ENCODE results near the gene CTRB1. TPM values are rescaled to one million over a fixed set of nuclear protein-coding genes. Genes with fewer than 3 reads are reported as not detected.
A peak's percentile ranks its signal among the peaks of the same experiment; 100 is the strongest.

Gene CTRB1
- total and polyA plus RNA-seq, 2 donors (not counting 3 experiments of a cell fraction or from before 2014, with no cell fraction given): not detected

DNA sequence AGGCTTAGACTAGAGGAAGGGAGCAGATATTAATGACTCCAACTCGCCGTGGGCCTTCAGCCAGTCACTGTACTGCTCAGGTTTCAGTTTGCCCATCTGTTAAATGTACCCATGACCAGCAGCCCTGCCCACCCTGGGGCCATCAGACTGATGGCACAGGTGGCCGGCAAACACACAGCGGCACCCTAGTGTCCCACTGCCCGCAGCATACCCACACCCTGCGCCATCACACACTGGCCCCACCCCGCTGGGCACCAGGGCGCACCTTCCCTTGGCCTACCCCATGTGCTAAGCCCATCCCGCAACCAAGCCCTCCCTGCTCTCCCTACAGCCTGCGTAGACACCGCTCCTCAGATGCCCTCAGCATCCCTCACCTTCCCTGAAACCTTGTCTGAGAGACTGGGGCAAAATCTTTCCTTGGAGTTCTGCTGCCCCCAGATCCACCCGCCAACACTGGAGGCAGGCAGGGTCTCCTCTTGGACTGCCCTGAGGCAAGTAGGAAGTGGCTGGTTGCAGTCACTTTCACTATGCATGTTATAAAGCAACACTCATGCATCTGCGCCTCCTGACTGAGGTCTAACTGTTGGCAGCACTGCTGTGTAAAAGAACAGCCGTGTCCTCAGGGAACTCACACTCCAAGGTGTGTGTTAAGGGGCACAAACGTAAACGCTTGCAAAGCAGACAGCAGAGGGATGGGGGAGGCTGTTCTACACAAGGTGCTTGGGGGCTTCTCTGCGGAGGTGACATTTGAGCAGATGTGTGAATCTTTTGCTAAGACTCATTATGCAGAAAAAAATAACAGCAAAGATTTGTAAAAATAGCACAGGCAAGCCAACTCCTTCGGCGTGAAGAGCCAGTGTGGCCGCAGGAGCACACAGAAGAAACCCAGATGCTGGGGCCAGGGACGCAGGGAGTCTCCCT is 39.4 kb downstream of the CTRB1 start:
- H3K9me3 ChIP-seq (replicated peaks; ENCODE audit: control insufficient read depth, insufficient read depth, low read length): no peaks in the 10 kb centered on the region
- H3K9me1 ChIP-seq (replicated peaks; ENCODE audit: control insufficient read depth, extremely low read depth, insufficient read depth, low read length): no peaks in the 10 kb centered on the region
- no peak overlapping the region for H3K4me2 ChIP-seq (ENCODE audit: insufficient read depth, low read length)
- DNase-seq (ENCODE audit: low read depth, low spot score) (no peak), FAIRE-seq (no peak)
- peaks cover 80% of the 10 kb centered on the region for H3K4me1 ChIP-seq (ENCODE audit: control insufficient read depth, extremely low read depth, insufficient read depth, low read length)
- ChIA-PET CTCF (interaction anchor here (1.3 to 1.6 kb wide), 2 partner anchors 24 to 127 kb away, joined by 6 read pairs; no protein-coding TSS in a partner anchor), POLR2A (no interaction called here)
- H2AFZ ChIP-seq (ENCODE audit: low read depth, low read length): no peak overlapping the region
- TF ChIP-seq JUN (IDR thresholded peaks at IDR 0.05; ENCODE audit: borderline replicate concordance, insufficient read depth, insufficient read length, low read depth): no peak
- peak; percentile 17 for TF ChIP-seq POLR2AphosphoS5 (IDR thresholded peaks at IDR 0.05; ENCODE audit: insufficient read depth, low read depth, low read length)
- BruUV-seq (replicated peaks): no TSS peak
- no peak overlapping the region for H3K4me3 ChIP-seq (replicated peaks in 1 of 3; ENCODE audit: insufficient read depth in 1 of 3, low read depth in 1 of 3, low read length in 3 of 3)
- dilution Hi-C loops (cut with MboI; ENCODE audit: extremely low pct_ligation_motif_present, low sequenced_read_pairs): no loop called here
- peaks cover 2 to 3% of the 10 kb centered on the region in 2 experiments for H3K36me3 ChIP-seq (ENCODE audit: control insufficient read depth in 2 of 2, extremely low read depth in 1 of 2, insufficient read depth in 2 of 2, low read length in 2 of 2)
- H3K27me3 ChIP-seq (ENCODE audit: control insufficient read depth in 2 of 2, insufficient read depth in 2 of 2, low read length in 2 of 2): no peaks in the 10 kb centered on the region
- H4K20me1 ChIP-seq (replicated peaks; ENCODE audit: control insufficient read depth, extremely low read depth, insufficient read depth, low read length): no peaks in the 10 kb centered on the region
- no peak overlapping the region for H3K27ac ChIP-seq (ENCODE audit: insufficient read depth, low read depth, low read length)
- no peak overlapping the region for H3K9ac ChIP-seq (replicated peaks; ENCODE audit: extremely low read depth, insufficient read depth, low read length)
- intact Hi-C loops (cut with micrococcal nuclease): no loop called here
- H3K79me2 ChIP-seq (ENCODE audit: control insufficient read depth, insufficient read depth, low read length): peaks cover 95% of the 10 kb centered on the region

DNA sequence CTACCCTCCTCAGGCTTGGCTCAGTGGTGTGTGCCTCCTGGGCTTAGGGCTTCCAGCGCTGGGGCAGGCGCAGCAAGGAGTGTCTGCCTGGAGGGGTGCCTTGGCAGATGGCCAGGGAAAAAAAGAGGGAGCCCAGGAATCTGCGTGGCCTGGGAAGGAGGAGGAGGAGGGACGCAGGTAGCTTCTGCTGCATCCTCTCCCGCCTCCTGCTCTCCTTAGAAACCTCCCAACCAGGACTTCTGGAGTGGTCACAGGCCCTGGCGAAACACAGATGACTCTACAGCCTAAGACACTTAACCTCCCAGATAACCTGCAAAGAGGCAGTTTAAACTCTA is 40.0 kb downstream of the CTRB1 start:
- dilution Hi-C loops (cut with MboI; ENCODE audit: extremely low pct_ligation_motif_present, low sequenced_read_pairs) (no loop called here), intact Hi-C loops (cut with micrococcal nuclease) (no loop called here)
- Histone ChIP-seq H3K4me1 (ENCODE audit: control insufficient read depth, extremely low read depth, insufficient read depth, low read length) (peaks cover 80% of the 10 kb centered on the region), H3K9me1 (replicated peaks; ENCODE audit: control insufficient read depth, extremely low read depth, insufficient read depth, low read length) (no peaks in the 10 kb centered on the region), H3K9ac (replicated peaks; ENCODE audit: extremely low read depth, insufficient read depth, low read length) (no peak overlapping the region), H3K36me3 (ENCODE audit: control insufficient read depth in 2 of 2, extremely low read depth in 1 of 2, insufficient read depth in 2 of 2, low read length in 2 of 2) (peaks cover 2 to 5% of the 10 kb centered on the region in 2 experiments), H3K4me3 (replicated peaks in 1 of 3; ENCODE audit: insufficient read depth in 1 of 3, low read depth in 1 of 3, low read length in 3 of 3) (no peak overlapping the region), H2AFZ (ENCODE audit: low read depth, low read length) (no peak overlapping the region), H4K20me1 (replicated peaks; ENCODE audit: control insufficient read depth, extremely low read depth, insufficient read depth, low read length) (no peaks in the 10 kb centered on the region), H3K79me2 (ENCODE audit: control insufficient read depth, insufficient read depth, low read length) (peaks cover 95% of the 10 kb centered on the region), H3K9me3 (replicated peaks; ENCODE audit: control insufficient read depth, insufficient read depth, low read length) (no peaks in the 10 kb centered on the region), H3K27me3 (ENCODE audit: control insufficient read depth in 2 of 2, insufficient read depth in 2 of 2, low read length in 2 of 2) (no peaks in the 10 kb centered on the region), H3K27ac (ENCODE audit: insufficient read depth, low read depth, low read length) (no peak overlapping the region), H3K4me2 (ENCODE audit: insufficient read depth, low read length) (no peak overlapping the region)
- no TSS peak for BruUV-seq (replicated peaks)
- DNase-seq (ENCODE audit: low read depth, low spot score): no peak
- no peak for TF ChIP-seq POLR2AphosphoS5 (IDR thresholded peaks at IDR 0.05; ENCODE audit: insufficient read depth, low read depth, low read length)
- TF ChIP-seq MYC (IDR thresholded peaks at IDR 0.05; ENCODE audit: low read depth, low read length): no peak
- no peak for TF ChIP-seq CTCF (IDR thresholded peaks at IDR 0.05; ENCODE audit: extremely low read depth in 1 of 2, insufficient read depth in 1 of 2, low read depth in 1 of 2, low read length in 2 of 2)
- TF ChIP-seq GATA2 (IDR thresholded peaks at IDR 0.05; ENCODE audit: insufficient read depth, insufficient read length, low read depth, low read length): no peak
- TF ChIP-seq FOS (IDR thresholded peaks at IDR 0.05; ENCODE audit: borderline replicate concordance, insufficient read depth, low read length): no peak
- no peak for TF ChIP-seq POLR2A (IDR thresholded peaks at IDR 0.05; ENCODE audit: low read depth, low read length)
- no peak for TF ChIP-seq JUN (IDR thresholded peaks at IDR 0.05; ENCODE audit: borderline replicate concordance, insufficient read depth, insufficient read length, low read depth)
- ChIA-PET CTCF (no interaction called here), POLR2A (no interaction called here)
- FAIRE-seq: no peak

Measured in endothelial cell of umbilical vein (primary cell).